GM18907 (cell line): ENCODE results near the gene EVA1C.
"Not testable (repeated sequence)": the region's sequence is repeated elsewhere in the genome, so short reads cannot be mapped to it uniquely, and the experiment has no call there.

Experiments
- ATAC-seq: cut with Tn5 transposase; IDR thresholded peaks from one replicate; pipeline ENCODE4 v1.9.1; 2021; ENCODE audit warnings: mild to moderate bottlenecking, moderate library complexity; ENCODE audit not compliant: unreplicated experiment

EVA1C gene

GRCh38 chr21:32412162-32413014 is at the start of gene EVA1C:
Gene EVA1C (plus strand): TSS chr21:32412706. CDS start chr21:32412854, 148 bp downstream.
- ATAC-seq, result no peak

GRCh38 chr21:32364387-32364786 is 48.1 kb upstream of the EVA1C start:
- ATAC-seq, result no peak

GRCh38 chr21:32364796-32365195 is 47.7 kb upstream of the EVA1C start:
- ATAC-seq, result no peak

GRCh38 chr21:32366191-32366590 is 46.3 kb upstream of the EVA1C start:
- ATAC-seq, result no peak

- ATAC-seq, result no peak
Observed at GRCh38 chr21:32367158-32367557, 45.3 kb upstream of the EVA1C start.

GRCh38 chr21:32368386-32368785 is 44.1 kb upstream of the EVA1C start:
- no peak for ATAC-seq

- ATAC-seq, result not testable (repeated sequence)
Observed at GRCh38 chr21:32368961-32369360, 43.5 kb upstream of the EVA1C start.

- ATAC-seq, result no peak
Observed at GRCh38 chr21:32370998-32371766, 41.3 kb upstream of the EVA1C start.

GRCh38 chr21:32371913-32372314 is 40.6 kb upstream of the EVA1C start:
- ATAC-seq, result no peak

- no peak for ATAC-seq
Observed at GRCh38 chr21:32372755-32373154, 39.8 kb upstream of the EVA1C start.

- no peak for ATAC-seq
Observed at GRCh38 chr21:32377506-32377905, 35.0 kb upstream of the EVA1C start.

GRCh38 chr21:32377991-32378390 is 34.5 kb upstream of the EVA1C start:
- no peak for ATAC-seq

- ATAC-seq, result no peak
Observed at GRCh38 chr21:32378956-32379355, 33.5 kb upstream of the EVA1C start.

GRCh38 chr21:32380940-32381339 is 31.6 kb upstream of the EVA1C start:
- no peak for ATAC-seq

- no peak for ATAC-seq
Observed at GRCh38 chr21:32381571-32381970, 30.9 kb upstream of the EVA1C start.

GRCh38 chr21:32382108-32382644 is 30.3 kb upstream of the EVA1C start:
- no peak for ATAC-seq

- no peak for ATAC-seq
Observed at GRCh38 chr21:32383812-32384211, 28.7 kb upstream of the EVA1C start.

GRCh38 chr21:32386195-32386870 is 26.2 kb upstream of the EVA1C start:
- no peak for ATAC-seq

- ATAC-seq, result no peak
Observed at GRCh38 chr21:32387151-32387550, 25.4 kb upstream of the EVA1C start.

GRCh38 chr21:32388306-32388705 is 24.2 kb upstream of the EVA1C start:
- no peak for ATAC-seq

- no peak for ATAC-seq
Observed at GRCh38 chr21:32389337-32390015, 23.0 kb upstream of the EVA1C start.
